ENCODE results near the gene MAPRE3.
"Not testable (repeated sequence)": the region's sequence is repeated elsewhere in the genome, so short reads cannot be mapped to it uniquely, and the experiment has no call there.

MAPRE3 gene

GRCh38 chr2:27071277-27071989 lies 101.0 kb downstream of the MAPRE3 start, which contains the start of gene OST4:
TSS of gene OST4 (minus strand) at chr2:27071654.
- Histone ChIP-seq H3K27me3 (ENCODE audit: control insufficient read depth, insufficient read depth, low read length) (no peaks in the 10 kb centered on the region), H3K4me3 (ENCODE audit: low read depth, low read length) (peak within 1 kb of the TSS; percentile 99), H3K4me1 (ENCODE audit: control insufficient read depth, insufficient read depth, low read length) (peaks cover 4% of the 10 kb centered on the region), H3K9me3 (ENCODE audit: control insufficient read depth, insufficient read depth, low read length) (no peaks in the 10 kb centered on the region), H3K9ac (ENCODE audit: low read depth, low read length) (peak within 1 kb of the TSS; percentile 89), H3K36me3 (ENCODE audit: control insufficient read depth, insufficient read depth, low read length) (peaks cover 20% of the 10 kb centered on the region)

GRCh38 chr2:27071990-27072830 lies 101.8 kb downstream of the MAPRE3 start:
- Histone ChIP-seq H3K36me3 (ENCODE audit: control insufficient read depth, insufficient read depth, low read length) (peaks cover 20% of the 10 kb centered on the region), H3K9me3 (ENCODE audit: control insufficient read depth, insufficient read depth, low read length) (no peaks in the 10 kb centered on the region), H3K4me1 (ENCODE audit: control insufficient read depth, insufficient read depth, low read length) (peaks cover 4% of the 10 kb centered on the region), H3K9ac (ENCODE audit: low read depth, low read length) (peak overlapping the region; percentile 79), H3K27me3 (ENCODE audit: control insufficient read depth, insufficient read depth, low read length) (no peaks in the 10 kb centered on the region), H3K4me3 (ENCODE audit: low read depth, low read length) (peak overlapping the region; percentile 85)

GRCh38 chr2:27072920-27073319 lies 102.5 kb downstream of the MAPRE3 start:
- peaks cover 4% of the 10 kb centered on the region for H3K4me1 ChIP-seq (ENCODE audit: control insufficient read depth, insufficient read depth, low read length)
- peak overlapping the region; percentile 85 for H3K4me3 ChIP-seq (ENCODE audit: low read depth, low read length)
- H3K9me3 ChIP-seq (ENCODE audit: control insufficient read depth, insufficient read depth, low read length) = no peaks in the 10 kb centered on the region

GRCh38 chr2:27073782-27074181 lies 103.3 kb downstream of the MAPRE3 start:
- Histone ChIP-seq H3K36me3 (ENCODE audit: control insufficient read depth, insufficient read depth, low read length) (peaks cover 9% of the 10 kb centered on the region), H3K4me3 (ENCODE audit: low read depth, low read length) (no peak overlapping the region), H3K4me1 (ENCODE audit: control insufficient read depth, insufficient read depth, low read length) (peaks cover 4% of the 10 kb centered on the region), H3K9ac (ENCODE audit: low read depth, low read length) (no peak overlapping the region), H3K9me3 (ENCODE audit: control insufficient read depth, insufficient read depth, low read length) (no peaks in the 10 kb centered on the region), H3K27me3 (ENCODE audit: control insufficient read depth, insufficient read depth, low read length) (no peaks in the 10 kb centered on the region)

More at GRCh38 chr2:27072920-27073319, 102.5 kb downstream of the MAPRE3 start:
- H3K27me3 ChIP-seq (ENCODE audit: control insufficient read depth, insufficient read depth, low read length) = no peaks in the 10 kb centered on the region
- H3K9ac ChIP-seq (ENCODE audit: low read depth, low read length) = no peak overlapping the region
- peaks cover 17% of the 10 kb centered on the region for H3K36me3 ChIP-seq (ENCODE audit: control insufficient read depth, insufficient read depth, low read length)

DNA sequence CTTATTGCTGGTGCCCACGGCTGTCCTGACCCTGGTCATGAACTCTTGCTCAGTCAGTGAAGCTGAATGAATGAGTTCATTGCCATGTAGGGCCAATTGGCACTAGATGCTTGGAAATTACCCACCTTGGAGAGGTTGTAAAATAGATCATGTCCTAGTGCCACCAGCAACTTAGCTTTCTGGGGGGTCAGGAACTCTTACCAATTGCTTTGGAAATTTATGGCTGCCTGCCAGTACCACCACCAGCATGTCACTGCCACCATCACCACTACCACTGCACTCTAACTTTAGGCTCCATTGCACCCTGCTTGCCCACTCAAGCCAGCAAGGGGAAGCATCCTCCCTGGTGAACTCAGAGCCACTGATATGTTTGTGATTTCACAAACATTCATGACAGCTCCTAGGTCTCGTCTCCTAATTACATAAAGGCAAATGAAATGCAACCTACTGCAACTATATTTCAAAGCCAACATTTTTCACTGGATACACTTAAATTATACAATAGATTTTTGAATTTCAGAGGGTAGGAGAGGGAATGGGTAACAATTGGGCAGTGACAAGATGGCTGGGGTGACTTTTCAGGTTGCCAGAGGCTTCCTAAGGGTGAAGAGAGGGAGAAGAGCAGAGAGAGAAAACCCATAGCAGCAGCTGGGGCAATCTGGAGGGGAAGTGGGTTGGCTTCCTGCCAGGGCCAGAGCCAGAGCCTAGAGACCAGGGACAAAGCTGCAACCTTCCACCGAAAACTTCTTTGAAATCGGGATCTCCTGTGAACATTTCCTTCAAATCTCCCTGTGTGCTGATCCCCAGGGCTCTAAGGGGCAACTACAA lies 104.5 kb downstream of the MAPRE3 start:
- no peaks in the 10 kb centered on the region for H3K36me3 ChIP-seq (ENCODE audit: control insufficient read depth, insufficient read depth, low read length)
- H3K4me3 ChIP-seq (ENCODE audit: low read depth, low read length) = no peak overlapping the region
- H3K9me3 ChIP-seq (ENCODE audit: control insufficient read depth, insufficient read depth, low read length) = no peaks in the 10 kb centered on the region
- no peak overlapping the region for H3K9ac ChIP-seq (ENCODE audit: low read depth, low read length)
- H3K4me1 ChIP-seq (ENCODE audit: control insufficient read depth, insufficient read depth, low read length) = peaks cover 4% of the 10 kb centered on the region
- no peaks in the 10 kb centered on the region for H3K27me3 ChIP-seq (ENCODE audit: control insufficient read depth, insufficient read depth, low read length)

DNA sequence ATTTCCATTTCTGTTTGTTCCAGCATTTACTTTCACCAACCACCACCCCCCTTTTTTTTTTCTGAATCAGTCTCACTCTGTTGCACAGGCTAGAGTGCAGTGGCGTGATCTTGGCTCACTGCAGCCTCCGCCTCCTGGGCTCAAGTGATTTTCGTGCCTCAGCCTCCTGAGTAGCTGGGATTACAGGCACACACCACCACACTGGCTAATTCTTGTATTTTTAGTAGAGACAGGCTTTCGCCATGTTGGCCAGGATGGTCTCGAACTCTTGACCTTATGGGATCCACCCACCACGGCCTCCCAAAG lies 105.1 kb downstream of the MAPRE3 start:
- H3K4me3 ChIP-seq (ENCODE audit: low read depth, low read length); H3K4me1 ChIP-seq (ENCODE audit: control insufficient read depth, insufficient read depth, low read length); H3K27me3 ChIP-seq (ENCODE audit: control insufficient read depth, insufficient read depth, low read length); H3K9me3 ChIP-seq (ENCODE audit: control insufficient read depth, insufficient read depth, low read length); H3K36me3 ChIP-seq (ENCODE audit: control insufficient read depth, insufficient read depth, low read length); H3K9ac ChIP-seq (ENCODE audit: low read depth, low read length): not testable (repeated sequence)

DNA sequence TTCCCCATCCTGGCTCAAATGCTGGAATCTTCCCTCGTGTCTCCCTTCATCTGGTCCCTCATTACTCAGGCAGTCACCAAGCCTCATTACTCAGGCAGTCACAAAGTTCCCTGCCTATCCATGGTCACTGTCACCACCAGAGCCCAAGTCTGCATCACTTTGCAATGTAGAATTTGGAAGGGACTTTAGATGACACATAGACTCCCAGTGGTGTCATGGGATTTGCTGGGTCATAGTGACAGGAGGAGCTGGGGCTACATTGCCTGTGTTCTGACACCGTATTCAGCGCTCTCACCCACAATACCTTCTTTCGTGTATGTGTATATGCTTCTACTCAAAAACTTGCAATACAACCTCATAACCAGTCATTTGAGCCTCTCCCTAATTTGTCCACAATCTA lies 105.9 kb downstream of the MAPRE3 start:
- Histone ChIP-seq H3K4me3 (ENCODE audit: low read depth, low read length) (no peak overlapping the region), H3K4me1 (ENCODE audit: control insufficient read depth, insufficient read depth, low read length) (no peaks in the 10 kb centered on the region), H3K36me3 (ENCODE audit: control insufficient read depth, insufficient read depth, low read length) (no peaks in the 10 kb centered on the region)

More for the DNA sequence above, 105.9 kb downstream of the MAPRE3 start:
- H3K9me3 ChIP-seq (ENCODE audit: control insufficient read depth, insufficient read depth, low read length) = no peaks in the 10 kb centered on the region
- no peak overlapping the region for H3K9ac ChIP-seq (ENCODE audit: low read depth, low read length)
- H3K27me3 ChIP-seq (ENCODE audit: control insufficient read depth, insufficient read depth, low read length) = no peaks in the 10 kb centered on the region
